ENCODE data around the gene FIGN.

Gene FIGN

GRCh38 chr2:163703386-163703785 lies 32.4 kb downstream of the FIGN start:
- DNase-seq, result no peak

- no peak for DNase-seq
Measured at GRCh38 chr2:163701399-163702195, 34.2 kb downstream of the FIGN start.

GRCh38 chr2:163698857-163699256 lies 37.0 kb downstream of the FIGN start:
- no peak for DNase-seq

GRCh38 chr2:163697846-163698637 lies 37.8 kb downstream of the FIGN start:
- no peak for DNase-seq

- no peak for DNase-seq
Measured at GRCh38 chr2:163697429-163697828, 38.4 kb downstream of the FIGN start.

- no peak for DNase-seq
Measured at GRCh38 chr2:163693484-163693883, 42.3 kb downstream of the FIGN start.

GRCh38 chr2:163692611-163693482 lies 43.0 kb downstream of the FIGN start:
- DNase-seq, result no peak

- no peak for DNase-seq
Measured at GRCh38 chr2:163692081-163692480, 43.7 kb downstream of the FIGN start.

GRCh38 chr2:163690896-163691295 lies 44.9 kb downstream of the FIGN start:
- DNase-seq, result no peak

- DNase-seq, result no peak
Measured at GRCh38 chr2:163687217-163687616, 48.6 kb downstream of the FIGN start.

GRCh38 chr2:163686289-163686688 lies 49.5 kb downstream of the FIGN start:
- DNase-seq, result no peak

GRCh38 chr2:163682695-163683094 lies 53.1 kb downstream of the FIGN start:
- no peak for DNase-seq

GRCh38 chr2:163681745-163682144 lies 54.1 kb downstream of the FIGN start:
- DNase-seq, result no peak

- no peak for DNase-seq
Measured at GRCh38 chr2:163675388-163675787, 60.4 kb downstream of the FIGN start.

- DNase-seq, result no peak
Measured at GRCh38 chr2:163673522-163673921, 62.3 kb downstream of the FIGN start.

- no peak for DNase-seq
Measured at GRCh38 chr2:163670929-163671328, 64.9 kb downstream of the FIGN start.

GRCh38 chr2:163669506-163669905 lies 66.3 kb downstream of the FIGN start:
- no peak for DNase-seq

GRCh38 chr2:163667064-163667887 lies 68.5 kb downstream of the FIGN start:
- peak; percentile 4 for DNase-seq

- DNase-seq, result no peak
Measured at GRCh38 chr2:163665817-163666216, 70.0 kb downstream of the FIGN start.

GRCh38 chr2:163665051-163665450 lies 70.8 kb downstream of the FIGN start:
- no peak for DNase-seq

- peak; percentile 9 for DNase-seq
Measured at GRCh38 chr2:163664610-163665009, 71.2 kb downstream of the FIGN start.

- DNase-seq, result no peak
Measured at GRCh38 chr2:163662141-163662780, 73.5 kb downstream of the FIGN start.

Data from amniotic stem cell (primary cell).